Endodermal cell (in vitro differentiated cells): ENCODE data around the gene ARHGAP6. TPM values are rescaled to one million over a fixed set of nuclear protein-coding genes. Genes with fewer than 3 reads are reported as not detected.

Experiments
- DNase-seq: peaks from one replicate; pipeline ENCODE4 v3.0.0-alpha.2; 2017
- H3K27ac ChIP-seq: 2 replicates; pipeline ENCODE4 v1.5.1; 2013; ENCODE audit warnings: mild to moderate bottlenecking, low read depth, low read length, moderate library complexity
- H3K27me3 ChIP-seq: 2 replicates; pipeline ENCODE4 v1.6.1; 2013; ENCODE audit warnings: mild to moderate bottlenecking, low read length, moderate library complexity; ENCODE audit not compliant: insufficient read depth, control insufficient read depth, poor library complexity, severe bottlenecking
- H3K36me3 ChIP-seq: 2 replicates; pipeline ENCODE4 v1.7.0; 2013; ENCODE audit warnings: mild to moderate bottlenecking, low read length, moderate library complexity; ENCODE audit not compliant: control insufficient read depth, insufficient read depth
- H3K4me1 ChIP-seq: one replicate; pipeline ENCODE4 v1.7.0; 2013; ENCODE audit warnings: low read length; ENCODE audit not compliant: control insufficient read depth, insufficient read depth
- H3K4me3 ChIP-seq: 2 replicates; pipeline ENCODE4 v1.5.1; 2013; ENCODE audit warnings: mild to moderate bottlenecking, low read length, moderate library complexity
- H3K9ac ChIP-seq: 2 replicates; pipeline ENCODE4 v1.6.1; 2013; ENCODE audit warnings: mild to moderate bottlenecking, low read length, moderate library complexity; ENCODE audit not compliant: poor library complexity, severe bottlenecking; ENCODE audit errors: extremely low read depth
- H3K9me3 ChIP-seq: 2 replicates; pipeline ENCODE4 v1.6.1; 2013; ENCODE audit warnings: mild to moderate bottlenecking, low read length, moderate library complexity; ENCODE audit not compliant: control insufficient read depth
- H3K27ac Mint-ChIP-seq: 2 replicates; pipeline ENCODE4 v1.8.0; 2020; ENCODE audit warnings: mixed read lengths
- H3K27me3 Mint-ChIP-seq: 2 replicates; pipeline ENCODE4 v1.8.0; 2021; ENCODE audit warnings: mild to moderate bottlenecking, mixed read lengths; ENCODE audit not compliant: insufficient read depth
- H3K36me3 Mint-ChIP-seq: 2 replicates; pipeline ENCODE4 v1.8.0; 2020; ENCODE audit warnings: low read depth, mixed read lengths
- H3K4me1 Mint-ChIP-seq: 2 replicates; pipeline ENCODE4 v1.8.0; 2020; ENCODE audit warnings: mixed read lengths
- H3K4me3 Mint-ChIP-seq: 2 replicates; pipeline ENCODE4 v1.8.0; 2020; ENCODE audit warnings: mild to moderate bottlenecking, moderate library complexity, mixed read lengths
- H3K9me3 Mint-ChIP-seq: 2 replicates; pipeline ENCODE4 v1.8.0; 2020; ENCODE audit warnings: mild to moderate bottlenecking, mixed read lengths
- CTCF ChIP-seq: fragments of 200-600 bp; sonication (generic); conservative IDR thresholded peaks from 2 replicates; pipeline ENCODE4 v1.5.0; 2021; ENCODE audit warnings: antibody characterized with exemption, mild to moderate bottlenecking
- WGBS, 2 experiments: methylation state at CpG; one replicate each; pipeline versions ENCODE4 v1.1.5 to v1.1.7; 2013; ENCODE audit warnings: missing lambda C conversion rate in 2 of 2, mixed read lengths in 1 of 2; ENCODE audit not compliant: insufficient coverage in 1 of 2, insufficient read length in 1 of 2; 5-methylcytosine and 5-hydroxymethylcytosine counted together
- total RNA-seq, 2 donors: library from RNA; stranded (reverse); fragmentation: NEBNext Ultra II Directional in 1 of 2; extraction: Animal tissue kit (Norgen Biotek cat#: 25700) in 1 of 2; gene quantifications; 2 replicates in 1 of 2; 3 replicates in 1 of 2; pipeline ENCODE4 v1.2.1, GENCODE V29; 2021

ARHGAP6 gene
- total RNA-seq, 2 donors from 2014 or later = 0.48 to 0.73 TPM

DNA sequence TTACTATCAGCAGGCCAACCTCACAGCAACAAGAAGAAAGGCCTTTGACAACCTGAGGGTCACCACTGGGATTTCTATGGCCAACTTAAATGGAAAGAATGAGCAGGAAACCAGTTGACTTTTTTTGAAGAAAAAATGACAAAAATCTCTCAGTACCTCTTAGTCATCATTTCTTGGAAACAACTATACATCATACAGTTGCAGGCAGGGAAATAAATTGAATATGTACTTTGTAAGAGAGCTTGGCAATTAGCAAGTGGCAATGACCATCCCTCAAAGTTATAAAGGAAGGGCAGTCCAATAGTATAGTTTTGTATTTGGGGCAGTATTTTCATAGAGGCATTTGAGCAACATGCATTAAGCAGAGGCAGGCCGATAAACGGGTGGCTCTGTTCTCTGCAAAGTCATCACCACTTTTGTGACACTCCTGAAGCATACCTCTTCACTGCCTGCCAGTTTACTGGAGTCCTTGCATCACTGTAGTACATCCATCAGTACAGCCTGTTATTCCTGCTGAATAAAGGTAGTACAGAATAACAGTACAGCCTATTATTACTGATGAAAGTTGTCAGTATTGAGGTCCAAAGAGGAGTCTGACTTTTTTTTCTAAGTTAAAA, 455.8 kb downstream of the ARHGAP6 start:
- no peaks in the 10 kb centered on the region for H3K27me3 Mint-ChIP-seq
- Histone ChIP-seq H3K9me3 (no peaks in the 10 kb centered on the region), H3K27me3 (no peaks in the 10 kb centered on the region), H3K36me3 (no peaks in the 10 kb centered on the region), H3K4me1 (no peaks in the 10 kb centered on the region), H3K4me3 (no peak overlapping the region), H3K9ac (no peak overlapping the region), H3K27ac (no peak overlapping the region)
- TF ChIP-seq CTCF = no peak
- no peak overlapping the region for H3K27ac Mint-ChIP-seq
- H3K9me3 Mint-ChIP-seq = peaks cover 34% of the 10 kb centered on the region
- no peak for DNase-seq
- 97% methylated on average over 2 of the region's 2 CpGs; no CpG with 5 or more reads in 1 of the 2 experiments for WGBS, 2 experiments
- no peaks in the 10 kb centered on the region for H3K36me3 Mint-ChIP-seq
- no peak overlapping the region for H3K4me3 Mint-ChIP-seq
- H3K4me1 Mint-ChIP-seq = no peaks in the 10 kb centered on the region

- Histone ChIP-seq H3K9me3 (no peaks in the 10 kb centered on the region), H3K27me3 (no peaks in the 10 kb centered on the region), H3K4me3 (no peak overlapping the region), H3K36me3 (no peaks in the 10 kb centered on the region), H3K27ac (no peak overlapping the region), H3K4me1 (no peaks in the 10 kb centered on the region), H3K9ac (no peak overlapping the region)
- DNase-seq = no peak
- no peak for TF ChIP-seq CTCF
- Mint-ChIP-seq H3K27me3 (no peaks in the 10 kb centered on the region), H3K36me3 (no peaks in the 10 kb centered on the region), H3K27ac (no peak overlapping the region), H3K9me3 (peaks cover 46% of the 10 kb centered on the region), H3K4me1 (no peaks in the 10 kb centered on the region), H3K4me3 (no peak overlapping the region)
- 93% methylated on average over 1 of the region's 1 CpG; no CpG with 5 or more reads in 1 of the 2 experiments for WGBS, 2 experiments
These were observed 459.0 kb downstream of the ARHGAP6 start for GRCh38 chrX:11206716-11207115.

DNA sequence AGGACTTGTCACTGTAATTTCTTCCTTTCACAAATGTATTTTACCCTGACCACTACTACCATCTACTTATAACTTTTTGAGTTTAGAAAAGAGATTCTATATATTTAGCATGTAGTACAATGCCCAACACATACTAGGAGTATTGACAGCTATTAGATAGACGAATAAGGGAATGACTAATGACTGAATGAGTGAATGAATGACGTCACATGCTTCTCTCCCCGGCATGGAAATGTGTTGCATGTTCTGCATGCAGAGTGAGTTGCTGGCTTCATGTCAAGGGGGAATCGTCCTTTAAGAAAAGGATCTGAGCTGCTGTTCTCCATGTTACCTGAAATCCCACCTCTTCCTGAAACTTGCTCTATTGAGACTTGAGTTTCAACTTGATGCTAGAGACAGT, 459.9 kb downstream of the ARHGAP6 start:
- no peaks in the 10 kb centered on the region for H3K36me3 ChIP-seq
- no peak overlapping the region for H3K4me3 Mint-ChIP-seq
- no peaks in the 10 kb centered on the region for H3K9me3 ChIP-seq
- H3K4me1 Mint-ChIP-seq = no peaks in the 10 kb centered on the region
- no peak overlapping the region for H3K27ac ChIP-seq
- no peak for DNase-seq
- TF ChIP-seq CTCF = no peak
- no peaks in the 10 kb centered on the region for H3K4me1 ChIP-seq
- H3K4me3 ChIP-seq = no peak overlapping the region
- no peaks in the 10 kb centered on the region for H3K27me3 Mint-ChIP-seq
- H3K27ac Mint-ChIP-seq = no peak overlapping the region
- no peak overlapping the region for H3K9ac ChIP-seq
- 78 to 100% methylated on average over 1 to 4 of the region's 4 CpGs for WGBS, 2 experiments
- no peaks in the 10 kb centered on the region for H3K36me3 Mint-ChIP-seq
- no peaks in the 10 kb centered on the region for H3K27me3 ChIP-seq
- H3K9me3 Mint-ChIP-seq = peaks cover 46% of the 10 kb centered on the region
